Limb (tissue), 2 donors: ENCODE data around the gene MARK4.
"Not testable (repeated sequence)": the region's sequence is repeated elsewhere in the genome, so short reads cannot be mapped to it uniquely, and the experiment has no call there.

Experiments used
- DNase-seq, 2 donors: peaks; one replicate each; pipeline ENCODE4 v3.0.0-alpha.2; 2016; ENCODE audit errors: extremely low spot score in 2 of 2

Gene MARK4

GRCh38 chr19:45334881-45335280 lies 83.8 kb downstream of the MARK4 start:
- not testable (repeated sequence) for DNase-seq

DNA sequence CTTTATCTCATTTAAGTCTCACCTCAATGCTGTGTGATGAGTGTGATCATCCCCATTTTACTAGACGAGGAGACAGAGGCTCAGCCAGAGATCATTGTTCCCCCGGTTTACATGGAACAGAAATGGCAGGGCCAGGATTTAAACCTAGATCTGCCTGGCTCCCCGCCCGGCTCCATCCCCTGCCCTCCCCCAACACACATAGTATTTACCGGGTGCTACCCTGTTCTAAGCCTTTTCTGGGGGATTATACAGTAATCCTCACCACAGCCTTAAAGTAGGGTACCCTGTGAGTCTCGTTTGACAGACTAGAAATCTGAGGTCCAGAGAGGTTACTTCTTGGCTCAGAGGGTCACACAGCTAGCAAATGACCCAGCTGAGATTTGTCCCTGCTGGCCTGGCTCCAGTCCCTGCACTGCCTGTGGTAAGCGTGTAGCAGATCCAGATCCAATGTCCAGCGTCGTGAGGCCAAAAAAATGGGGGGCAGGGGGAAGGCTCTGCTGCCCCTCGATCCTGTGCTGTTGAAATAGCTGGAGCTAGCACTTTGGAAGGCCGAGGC lies 85.7 kb downstream of the MARK4 start:
- DNase-seq = no peak

DNA sequence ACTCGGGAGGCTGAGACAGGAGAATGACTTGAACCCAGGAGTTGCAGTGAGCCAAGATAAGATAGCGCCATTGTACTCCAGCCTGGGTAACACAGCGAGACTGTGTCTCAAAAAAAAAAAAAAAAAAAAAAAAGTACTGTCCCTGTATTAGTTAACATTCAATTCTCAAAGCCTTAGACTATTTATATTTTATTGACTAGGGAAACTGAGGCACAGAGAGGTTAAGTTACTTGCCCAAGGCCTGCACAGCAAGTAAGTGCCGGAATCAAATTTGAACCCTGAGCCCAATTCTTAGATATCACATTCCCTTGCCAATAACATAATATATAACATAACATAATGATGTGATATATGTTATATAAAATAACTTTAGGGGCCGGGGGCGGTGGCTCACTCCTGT lies 88.6 kb downstream of the MARK4 start:
- no peak for DNase-seq

- DNase-seq = no peak
Measured at GRCh38 chr19:45340232-45340898, 89.3 kb downstream of the MARK4 start, which contains the start of gene KLC3. TSS of gene KLC3 (plus strand) at chr19:45340750. CDS start at chr19:45345542, 4,792 bp downstream.

DNA sequence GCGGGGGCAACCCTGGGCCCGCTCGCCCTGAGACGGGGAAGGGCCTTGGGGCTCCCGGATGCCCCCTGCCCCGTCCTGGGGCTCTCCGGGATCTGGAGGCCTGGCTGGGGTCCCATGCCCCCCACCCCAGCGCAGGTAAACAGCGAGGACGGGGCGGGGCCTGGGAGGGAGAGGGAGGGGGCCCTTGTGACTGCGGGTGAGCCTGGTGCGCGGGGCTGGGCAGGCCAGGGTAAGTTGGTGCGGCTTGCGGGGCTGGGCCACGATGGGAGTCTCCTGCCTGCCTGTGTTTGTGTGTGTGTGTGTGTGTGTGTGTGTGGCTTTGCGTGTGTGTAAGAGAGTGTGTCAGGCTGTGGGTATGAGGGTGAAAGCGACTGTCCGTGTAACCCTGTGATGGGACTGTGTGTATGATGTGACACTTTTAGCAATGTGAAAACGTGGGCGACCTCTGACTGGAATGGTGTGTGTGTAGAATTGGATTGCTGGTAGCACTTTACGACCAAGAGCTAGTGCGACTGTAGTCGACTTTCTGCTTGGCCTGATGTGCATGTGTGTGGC lies 89.9 kb downstream of the MARK4 start:
- DNase-seq = no peak

GRCh38 chr19:45342911-45343310 lies 91.8 kb downstream of the MARK4 start:
- no peak for DNase-seq

- no peak for DNase-seq
Measured at GRCh38 chr19:45344621-45345505, 93.8 kb downstream of the MARK4 start.

DNA sequence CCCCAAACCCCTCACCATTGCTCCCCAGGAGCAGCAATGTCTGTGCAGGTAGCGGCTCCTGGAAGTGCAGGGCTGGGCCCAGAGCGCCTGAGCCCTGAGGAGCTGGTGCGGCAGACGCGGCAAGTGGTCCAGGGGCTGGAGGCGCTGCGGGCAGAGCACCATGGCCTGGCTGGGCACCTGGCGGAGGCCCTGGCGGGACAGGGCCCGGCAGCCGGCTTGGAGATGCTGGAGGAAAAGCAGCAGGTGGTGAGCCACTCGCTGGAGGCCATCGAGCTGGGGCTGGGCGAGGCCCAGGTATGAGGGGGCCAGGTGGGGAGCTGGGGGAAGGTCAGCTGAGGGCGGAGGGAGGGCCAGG lies 94.4 kb downstream of the MARK4 start:
- DNase-seq = no peak

DNA sequence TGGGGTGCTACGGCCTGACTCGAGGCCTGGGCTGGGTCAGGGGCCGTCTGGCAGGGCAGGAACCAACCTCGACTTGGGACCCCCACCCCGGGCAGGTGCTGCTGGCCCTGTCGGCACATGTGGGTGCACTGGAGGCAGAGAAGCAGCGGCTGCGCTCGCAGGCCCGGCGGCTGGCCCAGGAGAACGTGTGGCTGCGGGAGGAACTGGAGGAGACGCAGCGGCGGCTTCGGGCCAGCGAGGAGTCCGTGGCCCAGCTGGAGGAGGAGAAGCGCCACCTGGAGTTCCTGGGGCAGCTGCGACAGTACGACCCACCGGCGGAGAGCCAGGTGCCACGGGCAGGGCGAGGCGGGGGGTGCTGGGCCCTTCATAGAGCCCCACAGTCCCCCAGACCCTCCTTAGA lies 95.4 kb downstream of the MARK4 start:
- no peak for DNase-seq

DNA sequence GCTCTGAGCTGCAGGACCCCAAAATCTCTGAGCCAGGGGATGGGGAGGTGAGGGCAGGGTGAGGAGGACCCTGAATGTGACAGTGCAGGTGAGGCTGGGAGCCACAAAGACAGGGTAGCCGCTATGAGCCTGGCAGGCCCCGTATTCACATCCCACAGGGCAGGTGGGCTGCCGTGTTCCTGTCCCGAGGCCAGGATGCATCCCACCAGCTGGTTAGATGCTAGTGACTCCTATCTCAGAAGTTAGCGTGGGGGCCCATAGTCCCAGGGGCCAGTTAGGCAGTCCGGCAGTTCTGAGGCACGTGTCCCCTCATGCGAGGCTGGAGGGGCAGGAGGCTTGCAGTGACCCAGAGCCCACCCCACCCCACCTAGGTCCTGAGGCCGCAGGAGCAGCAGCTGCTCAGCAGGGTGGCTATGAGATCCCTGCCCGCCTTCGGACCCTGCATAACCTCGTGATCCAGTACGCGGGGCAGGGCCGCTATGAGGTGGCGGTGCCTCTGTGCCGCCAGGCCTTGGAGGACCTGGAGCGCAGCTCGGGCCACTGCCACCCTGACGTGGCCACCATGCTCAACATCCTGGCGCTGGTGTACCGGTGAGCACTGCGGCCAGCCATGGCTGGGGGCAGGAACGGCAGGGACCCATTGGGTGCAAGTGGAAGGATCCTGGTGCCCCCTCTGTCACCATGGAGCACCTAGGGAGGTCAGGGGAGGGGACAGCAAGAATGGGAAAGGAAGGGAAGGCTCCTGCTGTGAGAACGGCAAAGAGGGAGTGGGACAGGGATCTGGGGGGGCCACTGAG lies 96.7 kb downstream of the MARK4 start:
- DNase-seq = no peak

- DNase-seq = no peak
Measured at GRCh38 chr19:45348367-45349125, 97.5 kb downstream of the MARK4 start.

- no peak for DNase-seq
Measured at GRCh38 chr19:45349126-45349415, 98.0 kb downstream of the MARK4 start.

- no peak for DNase-seq
Measured at GRCh38 chr19:45349430-45349941, 98.4 kb downstream of the MARK4 start.

GRCh38 chr19:45350477-45351058 lies 99.5 kb downstream of the MARK4 start:
- no peak for DNase-seq

DNA sequence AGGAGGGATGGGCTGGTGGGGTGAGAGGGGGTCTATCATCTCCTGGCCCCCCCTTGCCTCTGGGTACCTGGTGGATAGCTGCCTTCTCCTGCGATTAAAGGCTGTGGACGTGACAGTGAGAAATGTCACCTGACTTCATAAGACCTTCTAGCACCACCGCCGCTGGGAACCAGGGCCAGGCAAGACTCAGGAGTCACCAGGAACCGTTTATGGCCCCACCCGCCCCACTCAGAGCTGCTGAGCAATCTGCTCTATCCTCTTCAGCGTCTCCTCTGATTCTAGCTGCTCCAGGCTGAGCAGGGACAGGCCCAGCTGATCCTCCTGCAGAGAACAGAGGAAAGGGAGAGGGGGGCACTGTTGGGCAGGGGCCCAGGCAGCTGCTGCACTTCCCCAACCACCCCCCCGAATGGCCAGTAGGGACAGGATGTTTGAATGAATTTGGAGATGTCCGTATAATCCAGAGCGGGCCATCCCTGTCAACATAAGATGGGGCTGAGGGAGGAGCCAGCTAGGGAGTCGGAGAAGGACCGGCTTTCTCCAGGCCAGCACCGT lies 100.4 kb downstream of the MARK4 start:
- DNase-seq = no peak

DNA sequence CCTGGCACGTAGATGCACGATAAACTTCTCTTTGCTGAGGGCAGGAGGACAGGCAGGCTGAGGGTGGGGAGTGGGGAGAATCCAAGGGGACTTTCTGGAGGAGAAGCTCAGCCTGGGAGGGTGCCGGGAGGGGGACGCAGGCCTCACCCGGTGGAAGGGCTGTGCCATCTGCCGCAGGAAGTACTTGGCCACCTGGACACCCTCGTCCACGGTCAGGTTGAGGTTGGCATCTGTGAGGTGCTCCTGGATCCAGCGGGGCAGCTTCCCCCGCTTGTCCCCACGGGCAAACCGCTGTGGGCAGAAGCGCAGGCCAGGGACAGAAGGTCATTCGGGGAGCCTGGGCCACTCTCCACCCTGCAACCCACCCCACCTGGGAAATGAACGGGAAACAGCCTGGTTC lies 101.0 kb downstream of the MARK4 start:
- no peak for DNase-seq

GRCh38 chr19:45352471-45352870 lies 101.4 kb downstream of the MARK4 start:
- no peak for DNase-seq

DNA sequence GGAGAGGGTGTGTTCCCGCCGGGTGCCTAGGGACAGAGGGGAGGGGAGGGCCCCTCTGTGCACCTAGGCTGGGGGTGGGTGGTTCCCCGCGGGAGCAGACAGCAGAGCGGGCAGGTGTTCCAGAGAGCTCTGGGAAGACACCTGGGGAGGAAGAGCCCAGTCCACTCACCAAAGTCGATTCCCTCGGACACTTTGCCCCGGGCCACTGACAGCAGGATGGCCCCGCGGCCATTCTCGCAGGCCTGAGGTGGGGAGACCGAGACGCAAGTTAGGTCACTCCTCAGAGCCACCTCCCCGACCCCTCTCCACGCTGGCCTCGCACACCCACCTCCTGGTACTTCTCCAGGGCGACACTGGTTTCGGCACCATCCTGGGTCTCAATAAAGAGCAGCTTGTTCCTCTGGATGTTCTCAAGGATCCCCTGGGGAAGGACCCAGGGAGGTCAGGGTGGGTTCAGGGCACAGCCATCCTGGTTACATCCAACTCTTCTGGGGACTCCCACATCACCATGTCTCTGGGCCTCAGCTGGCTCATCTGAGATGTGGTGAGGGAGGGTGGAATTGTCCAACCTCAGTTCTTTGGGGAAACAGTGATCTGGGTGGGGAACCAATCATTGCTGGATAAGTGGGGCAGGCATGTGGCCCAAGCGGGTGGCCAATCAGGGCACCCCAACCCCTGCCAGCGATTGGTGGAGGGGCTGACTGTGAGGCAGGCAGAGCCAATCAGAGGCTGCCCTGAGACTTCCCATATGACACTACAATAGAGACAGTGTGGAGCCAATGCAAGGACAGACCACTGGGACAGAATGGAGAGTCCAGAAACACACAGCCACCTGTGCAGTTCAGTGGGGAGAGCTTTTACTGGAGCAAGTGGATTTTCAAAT lies 102.1 kb downstream of the MARK4 start:
- DNase-seq = no peak

- no peak for DNase-seq
Measured at GRCh38 chr19:45354241-45354842, 103.3 kb downstream of the MARK4 start.
